GM21447 (cell line): Measurements from ENCODE around the gene OPTC.

Experiments
- ATAC-seq: cut with Tn5 transposase; IDR thresholded peaks from one replicate; pipeline ENCODE4 v1.9.1; 2021; ENCODE audit not compliant: unreplicated experiment

The OPTC gene

DNA sequence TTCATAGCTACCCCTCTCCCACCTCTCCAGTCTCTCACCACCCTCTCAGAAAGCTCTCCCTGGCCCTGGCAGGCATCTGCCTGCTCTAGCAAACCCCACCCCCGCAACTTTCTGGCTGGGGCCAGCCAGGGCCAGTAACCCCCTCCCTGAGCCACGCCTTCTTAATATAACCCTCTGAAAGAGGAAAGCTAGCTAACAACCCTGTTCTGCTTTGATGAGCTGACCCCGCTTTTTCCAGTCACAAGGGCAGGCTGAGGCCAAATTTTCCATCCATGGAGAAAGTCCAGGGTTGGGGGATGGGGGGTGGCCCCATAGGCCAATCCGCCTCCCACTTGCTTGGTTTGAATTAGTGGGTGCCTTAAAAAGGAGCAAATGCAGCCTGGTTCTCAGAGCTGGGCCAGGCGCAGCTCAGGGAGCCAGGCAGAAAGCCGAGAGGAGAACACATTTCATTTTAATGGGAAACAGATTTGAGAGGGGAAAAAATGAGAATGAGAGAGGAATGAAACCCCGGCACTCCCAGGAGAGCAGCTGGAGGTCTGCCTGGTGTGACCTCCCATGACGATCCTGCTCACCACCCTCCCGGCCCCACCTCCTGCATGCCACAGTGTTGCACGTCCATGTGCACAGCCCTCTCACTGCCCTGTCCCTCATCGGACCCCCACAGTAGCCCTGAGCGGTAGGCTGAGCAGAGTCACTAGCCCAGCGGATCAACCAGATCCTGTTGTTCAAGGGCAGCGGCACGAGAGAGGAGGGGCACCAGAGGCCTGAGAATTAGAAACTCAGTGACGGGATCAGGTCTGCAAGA lies 62.3 kb downstream of the OPTC start:
- no peak for ATAC-seq

DNA sequence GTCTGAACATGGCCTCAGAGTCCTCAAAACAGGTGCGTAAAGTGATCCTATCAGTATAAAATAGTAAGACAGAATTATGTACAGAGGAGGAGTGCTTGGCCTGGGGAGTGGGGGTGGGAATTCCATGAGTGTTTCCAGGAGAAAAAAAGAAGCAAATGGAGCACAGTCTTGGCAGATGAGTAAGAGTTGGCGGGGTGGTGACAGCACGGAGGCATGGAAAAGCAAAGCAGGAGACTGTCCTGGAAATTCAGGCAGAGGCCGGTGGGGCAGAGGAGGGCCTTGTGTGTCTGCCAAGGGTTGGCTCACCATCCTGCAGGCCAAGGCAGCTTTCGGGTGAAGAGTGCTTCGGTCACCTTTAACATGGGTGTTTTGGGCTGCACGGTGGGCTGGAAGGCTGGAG lies 63.4 kb downstream of the OPTC start:
- no peak for ATAC-seq

DNA sequence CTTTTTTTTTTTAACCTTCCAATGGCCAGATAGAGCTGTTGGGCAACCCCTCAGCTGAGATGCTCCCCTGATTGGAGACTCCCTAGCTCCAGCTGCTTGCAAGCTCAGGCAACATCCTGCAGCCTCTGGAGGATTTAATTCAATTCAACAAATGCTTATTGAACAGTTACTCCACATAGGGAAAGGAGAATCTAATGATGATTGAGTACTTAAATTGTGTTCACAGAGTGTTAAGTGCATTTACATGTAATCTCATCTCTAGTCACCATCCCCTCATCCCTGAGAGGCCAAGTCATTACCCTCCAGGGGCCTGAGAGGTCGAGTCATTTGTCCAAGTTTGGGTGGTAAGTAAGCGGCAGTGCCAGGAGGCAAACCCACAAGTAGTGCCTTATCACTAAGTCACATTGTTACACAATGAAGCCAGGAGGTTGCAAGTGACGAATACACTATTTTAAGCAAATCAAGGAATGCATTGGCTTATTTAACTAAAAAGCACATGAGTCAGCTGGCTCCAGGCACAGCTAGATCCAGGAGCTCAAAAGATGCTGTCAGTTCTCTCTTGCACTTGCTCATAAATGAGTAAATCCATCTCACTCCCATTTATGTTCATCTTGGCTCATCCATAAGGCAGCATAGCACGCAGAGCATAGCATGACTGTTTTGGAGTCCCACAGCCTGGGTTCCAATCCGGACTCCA lies 64.3 kb downstream of the OPTC start:
- no peak for ATAC-seq
